Measurements from ENCODE around the gene TEX44.
A peak's percentile ranks its signal among the peaks of the same experiment; 100 is the strongest.

TEX44 gene

DNA sequence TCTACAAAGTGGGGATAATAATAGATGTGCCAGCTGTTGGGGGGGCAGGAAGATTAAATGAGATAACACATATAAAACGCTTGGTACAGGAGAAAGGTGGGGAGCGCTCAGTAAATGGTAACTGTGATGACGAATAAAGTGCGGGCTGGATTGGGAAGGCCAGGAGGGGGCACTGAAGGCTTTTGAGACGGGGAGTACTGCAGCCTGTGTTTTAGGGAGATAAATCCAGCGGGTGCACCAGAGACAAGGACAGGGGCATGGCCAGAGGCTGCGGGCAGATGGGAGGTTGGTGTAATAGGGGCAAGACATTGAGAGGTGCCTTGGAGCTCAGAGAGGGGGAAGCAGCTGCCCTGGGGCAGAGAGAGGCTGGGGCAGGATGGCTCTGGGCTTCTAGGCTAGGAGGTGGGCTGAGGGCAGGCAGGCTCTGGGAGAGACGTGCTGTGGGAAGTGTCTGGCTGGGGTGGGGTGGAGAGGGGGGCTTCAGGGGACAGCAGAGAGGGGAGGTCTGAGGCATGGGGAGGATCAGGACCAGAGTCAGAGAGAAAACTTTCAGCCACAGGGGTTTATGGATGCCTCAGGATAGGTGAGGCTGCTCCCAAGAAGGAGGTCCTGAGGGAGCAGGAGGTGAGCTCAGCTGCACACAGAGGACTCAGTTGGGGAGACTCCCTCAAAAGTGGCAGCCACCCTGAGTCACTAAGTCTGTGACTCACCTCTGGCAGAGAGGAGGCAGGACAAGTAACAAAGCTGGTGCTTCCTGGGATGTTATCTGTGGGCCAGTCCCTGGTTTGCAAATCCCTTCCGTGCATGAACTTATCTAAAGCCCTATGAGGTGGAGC lies 18.8 kb downstream of the TEX44 start:
- H3K4me3 ChIP-seq (ENCODE audit: low read length), result no peak overlapping the region
- TF ChIP-seq, protein P1, sequence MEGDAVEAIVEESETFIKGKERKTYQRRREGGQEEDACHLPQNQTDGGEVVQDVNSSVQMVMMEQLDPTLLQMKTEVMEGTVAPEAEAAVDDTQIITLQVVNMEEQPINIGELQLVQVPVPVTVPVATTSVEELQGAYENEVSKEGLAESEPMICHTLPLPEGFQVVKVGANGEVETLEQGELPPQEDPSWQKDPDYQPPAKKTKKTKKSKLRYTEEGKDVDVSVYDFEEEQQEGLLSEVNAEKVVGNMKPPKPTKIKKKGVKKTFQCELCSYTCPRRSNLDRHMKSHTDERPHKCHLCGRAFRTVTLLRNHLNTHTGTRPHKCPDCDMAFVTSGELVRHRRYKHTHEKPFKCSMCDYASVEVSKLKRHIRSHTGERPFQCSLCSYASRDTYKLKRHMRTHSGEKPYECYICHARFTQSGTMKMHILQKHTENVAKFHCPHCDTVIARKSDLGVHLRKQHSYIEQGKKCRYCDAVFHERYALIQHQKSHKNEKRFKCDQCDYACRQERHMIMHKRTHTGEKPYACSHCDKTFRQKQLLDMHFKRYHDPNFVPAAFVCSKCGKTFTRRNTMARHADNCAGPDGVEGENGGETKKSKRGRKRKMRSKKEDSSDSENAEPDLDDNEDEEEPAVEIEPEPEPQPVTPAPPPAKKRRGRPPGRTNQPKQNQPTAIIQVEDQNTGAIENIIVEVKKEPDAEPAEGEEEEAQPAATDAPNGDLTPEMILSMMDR (conservative IDR thresholded peaks at IDR 0.05; ENCODE audit: low read depth, low read length), result peak; percentile 39
- DNase-seq (ENCODE audit: low read depth), result peak; percentile 54

DNA sequence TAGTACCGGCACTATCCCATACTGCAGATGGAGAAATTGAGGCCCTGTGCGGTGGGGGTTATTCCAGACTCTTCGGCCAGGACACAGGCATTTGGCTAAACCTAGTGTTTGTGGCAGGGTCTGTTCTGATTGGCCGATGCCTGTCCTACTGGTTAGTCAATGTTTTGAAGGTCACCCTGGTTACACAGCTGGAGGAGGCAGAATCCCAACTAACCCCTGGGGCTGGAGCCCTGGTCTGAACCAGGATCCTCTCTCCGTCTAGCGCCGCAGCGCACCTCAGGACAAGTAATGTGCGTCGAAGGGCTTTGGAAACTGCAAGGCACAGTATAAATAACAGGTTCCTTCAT lies 19.4 kb downstream of the TEX44 start:
- no peak overlapping the region for H3K4me3 ChIP-seq (ENCODE audit: low read length)
- TF ChIP-seq, protein P1 (conservative IDR thresholded peaks at IDR 0.05; ENCODE audit: low read depth, low read length), result no peak
- DNase-seq (ENCODE audit: low read depth), result no peak

DNA sequence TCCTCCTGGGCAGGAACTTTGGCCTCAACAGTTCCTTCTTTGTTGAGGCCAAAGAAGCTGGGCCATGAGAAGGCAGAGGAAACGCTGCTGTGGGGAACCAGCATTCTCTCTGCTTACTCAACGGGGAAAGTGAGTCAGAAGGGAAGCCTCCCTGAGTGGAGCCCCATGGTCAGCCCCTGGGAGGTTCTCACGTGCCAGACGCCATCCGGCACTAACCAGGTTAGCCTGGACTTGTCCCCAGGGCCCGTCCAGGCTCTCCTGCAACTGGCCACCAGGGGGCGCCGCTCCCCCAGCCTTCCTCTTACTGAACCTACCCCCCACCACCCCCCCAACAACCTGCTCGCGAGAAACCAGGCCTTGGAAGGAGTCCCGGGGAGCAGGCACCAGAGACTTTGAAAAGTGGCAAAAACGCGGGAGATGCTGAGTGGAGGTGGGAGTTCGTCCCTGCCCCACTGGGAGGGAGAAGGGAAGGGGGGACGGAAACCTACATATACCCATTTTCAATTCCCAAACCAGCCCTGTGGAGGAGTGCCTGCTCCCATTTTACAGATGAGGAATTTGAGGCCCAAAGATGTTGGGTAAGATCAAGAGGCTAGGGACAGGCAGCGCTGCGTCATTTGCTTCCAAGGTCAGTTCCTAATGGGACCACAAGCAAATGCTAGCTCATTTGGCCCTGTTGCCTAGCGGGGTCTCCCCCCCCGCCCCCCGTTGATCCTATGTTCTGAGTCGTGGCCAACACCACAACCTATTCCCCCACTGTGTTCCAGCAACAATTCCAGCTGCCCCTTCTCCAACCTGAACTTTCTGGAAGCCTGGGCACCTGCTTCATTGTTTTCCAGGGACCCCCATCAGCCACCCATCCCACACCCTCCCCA lies 20.0 kb downstream of the TEX44 start:
- TF ChIP-seq, protein P1 (conservative IDR thresholded peaks at IDR 0.05; ENCODE audit: low read depth, low read length), result peak; percentile 84
- peak; percentile 64 for DNase-seq (ENCODE audit: low read depth)
- H3K4me3 ChIP-seq (ENCODE audit: low read length), result no peak overlapping the region

DNA sequence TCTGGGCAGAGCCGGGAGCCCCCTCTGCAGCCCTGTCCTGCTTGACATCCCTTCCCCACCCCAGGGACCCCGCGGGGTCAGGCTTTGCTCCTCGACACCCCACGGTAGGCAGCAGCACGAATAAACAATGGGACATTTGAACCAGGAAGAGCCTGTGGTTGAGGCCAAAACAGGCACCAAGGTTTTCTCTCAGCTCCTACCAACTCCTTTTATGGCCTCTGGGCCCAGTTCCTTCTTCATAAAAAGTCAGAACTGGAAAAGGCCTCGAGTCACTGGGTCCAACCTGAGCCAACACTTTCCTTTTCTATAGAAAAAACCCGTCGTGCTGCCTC lies 20.6 kb downstream of the TEX44 start:
- H3K4me3 ChIP-seq (ENCODE audit: low read length), result no peak overlapping the region
- TF ChIP-seq, protein P1 (conservative IDR thresholded peaks at IDR 0.05; ENCODE audit: low read depth, low read length), result no peak
- DNase-seq (ENCODE audit: low read depth), result no peak

DNA sequence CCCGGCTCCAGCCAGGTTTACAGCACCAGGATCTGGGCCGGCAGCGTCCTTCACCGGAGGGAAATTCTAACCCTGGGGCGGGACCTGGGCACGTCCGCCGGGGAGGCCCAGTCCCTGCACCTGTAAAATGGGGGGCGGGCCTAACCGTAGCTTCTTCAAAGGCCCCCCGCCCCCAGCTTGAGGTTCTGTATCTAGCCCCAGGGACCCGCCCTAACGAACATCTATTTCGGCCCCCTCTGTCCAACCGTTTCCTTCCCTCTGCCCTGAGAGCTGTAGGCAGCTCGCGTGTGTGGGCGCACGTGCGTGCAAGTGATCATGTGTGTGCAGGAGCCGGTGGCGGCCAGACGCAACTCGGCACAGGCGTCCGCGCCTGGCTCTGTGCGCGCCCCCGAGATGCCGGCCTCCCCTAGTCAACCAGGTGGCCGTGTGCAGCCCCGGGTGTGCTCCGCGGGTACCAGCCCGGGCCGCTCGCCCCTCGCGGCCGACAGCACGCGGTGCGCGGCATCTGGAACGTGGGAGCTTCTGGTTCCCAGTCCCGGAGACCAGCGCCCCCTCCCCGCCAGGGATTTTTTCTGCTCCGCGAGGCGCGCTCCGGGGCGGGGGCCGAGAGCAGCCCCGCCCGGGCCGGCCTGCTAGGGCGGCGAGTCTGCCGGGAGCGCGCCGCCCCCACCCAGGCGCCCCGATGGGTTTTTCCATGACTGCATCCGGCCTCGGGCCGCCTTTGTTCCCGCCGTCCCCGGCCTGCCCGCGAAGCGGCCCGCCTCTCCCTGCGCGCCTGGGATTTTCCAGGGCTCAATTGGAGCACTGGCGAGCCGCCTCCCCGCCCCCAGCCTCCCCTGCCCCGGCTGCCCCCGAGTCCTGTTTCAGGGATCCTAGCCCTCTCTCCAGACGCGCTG lies 21.2 kb downstream of the TEX44 start:
- H3K4me3 ChIP-seq (ENCODE audit: low read length), result peak overlapping the region; percentile 41
- peak; percentile 65 for DNase-seq (ENCODE audit: low read depth)
- TF ChIP-seq, protein P1 (conservative IDR thresholded peaks at IDR 0.05; ENCODE audit: low read depth, low read length), result peak; percentile 16

DNA sequence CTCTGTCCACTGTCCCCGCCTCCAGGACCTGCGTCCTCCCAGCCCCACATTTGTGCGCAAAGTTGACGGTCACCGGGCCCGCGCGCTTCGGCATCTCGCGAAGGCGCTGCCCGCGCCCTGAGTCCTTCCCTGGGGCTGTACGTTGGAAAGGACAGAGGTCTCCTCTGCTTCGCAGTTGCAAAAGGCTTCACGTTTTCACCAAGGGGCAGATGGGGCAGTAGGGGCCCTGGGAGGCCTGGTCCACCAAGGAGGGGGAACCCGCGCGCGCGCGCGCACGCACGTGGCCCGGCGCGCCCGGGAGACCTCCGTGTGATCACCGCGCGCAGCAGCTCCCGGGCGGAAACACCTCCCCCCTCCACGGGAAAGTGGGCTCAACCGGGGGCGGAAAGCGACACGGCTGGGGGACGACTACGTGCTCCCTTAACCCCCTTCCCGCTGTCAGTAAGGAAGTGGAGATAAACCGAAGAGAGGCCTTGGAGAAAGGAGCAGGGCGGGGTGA lies 21.9 kb downstream of the TEX44 start:
- peak overlapping the region; percentile 41 for H3K4me3 ChIP-seq (ENCODE audit: low read length)
- TF ChIP-seq, protein P1 (conservative IDR thresholded peaks at IDR 0.05; ENCODE audit: low read depth, low read length), result no peak
- DNase-seq (ENCODE audit: low read depth), result no peak
